ENCODE data around the gene FBH1. TPM values are rescaled to one million over a fixed set of nuclear protein-coding genes. Genes with fewer than 3 reads are reported as not detected.

The FBH1 gene
- total and polyA plus RNA-seq, 7 donors: 32.4 to 59.3 (median 43.2) TPM

DNA sequence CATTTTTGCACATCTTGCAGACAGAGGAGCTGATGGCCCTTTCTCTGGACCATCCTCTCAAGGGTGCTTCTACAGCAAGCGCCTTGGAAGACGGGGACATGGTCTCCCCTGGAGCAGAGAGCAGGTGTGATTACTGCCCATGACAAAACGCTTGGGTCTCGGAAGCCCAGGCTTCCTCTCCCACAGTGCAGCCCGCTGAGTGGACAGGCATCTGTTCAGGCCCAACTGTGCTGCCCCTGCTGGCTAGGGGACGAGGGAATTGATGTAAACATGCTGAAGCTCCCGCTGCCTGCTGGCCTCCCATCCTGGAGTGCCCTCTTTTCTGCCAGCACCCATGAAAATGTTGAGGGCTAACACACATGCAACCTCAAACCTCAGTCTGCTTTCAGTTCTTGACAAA, 73.0 kb downstream of the FBH1 start:
- H3K4me3 ChIP-seq: no peak overlapping the region
- H3K36me3 ChIP-seq (ENCODE audit: insufficient read depth in 1 of 2, low read depth in 1 of 2): peaks cover 0 to 67% of the 10 kb centered on the region in 2 donors
- H3K27me3 ChIP-seq (ENCODE audit: insufficient read depth in 3 of 3, low read length in 2 of 3): no peaks in the 10 kb centered on the region
- intact Hi-C loops (cut with DNase I): no loop called here
- no peaks in the 10 kb centered on the region for H3K4me1 ChIP-seq
- TF ChIP-seq, protein P1, sequence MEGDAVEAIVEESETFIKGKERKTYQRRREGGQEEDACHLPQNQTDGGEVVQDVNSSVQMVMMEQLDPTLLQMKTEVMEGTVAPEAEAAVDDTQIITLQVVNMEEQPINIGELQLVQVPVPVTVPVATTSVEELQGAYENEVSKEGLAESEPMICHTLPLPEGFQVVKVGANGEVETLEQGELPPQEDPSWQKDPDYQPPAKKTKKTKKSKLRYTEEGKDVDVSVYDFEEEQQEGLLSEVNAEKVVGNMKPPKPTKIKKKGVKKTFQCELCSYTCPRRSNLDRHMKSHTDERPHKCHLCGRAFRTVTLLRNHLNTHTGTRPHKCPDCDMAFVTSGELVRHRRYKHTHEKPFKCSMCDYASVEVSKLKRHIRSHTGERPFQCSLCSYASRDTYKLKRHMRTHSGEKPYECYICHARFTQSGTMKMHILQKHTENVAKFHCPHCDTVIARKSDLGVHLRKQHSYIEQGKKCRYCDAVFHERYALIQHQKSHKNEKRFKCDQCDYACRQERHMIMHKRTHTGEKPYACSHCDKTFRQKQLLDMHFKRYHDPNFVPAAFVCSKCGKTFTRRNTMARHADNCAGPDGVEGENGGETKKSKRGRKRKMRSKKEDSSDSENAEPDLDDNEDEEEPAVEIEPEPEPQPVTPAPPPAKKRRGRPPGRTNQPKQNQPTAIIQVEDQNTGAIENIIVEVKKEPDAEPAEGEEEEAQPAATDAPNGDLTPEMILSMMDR (IDR thresholded peaks at IDR 0.05): no peak
- H3K27ac ChIP-seq: no peak overlapping the region
- WGBS, 3 donors: 83 to 88% (median 87%) methylated on average over 7 of the region's 7 CpGs
- no peak for DNase-seq
- no peaks in the 10 kb centered on the region for H3K9me3 ChIP-seq
- ATAC-seq: no peak

DNA sequence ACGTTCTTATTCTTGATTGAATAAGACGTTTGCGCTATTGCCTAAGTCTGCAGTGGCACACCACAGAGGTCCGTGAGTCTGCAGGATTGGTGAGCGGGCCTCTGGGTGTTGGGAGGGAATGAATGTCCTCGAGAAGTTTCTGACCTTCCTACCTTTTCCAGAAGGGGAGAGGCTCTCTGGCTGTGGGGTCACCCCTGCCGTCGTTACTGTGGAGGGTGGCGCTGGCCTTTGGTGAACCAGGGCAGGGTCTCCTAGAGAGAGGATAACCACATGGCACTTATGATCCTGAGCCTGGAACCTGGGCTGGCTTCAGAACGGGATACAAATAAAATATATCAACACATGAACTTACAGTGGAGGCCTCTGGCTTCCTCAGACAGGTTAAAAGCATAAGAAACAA, 73.5 kb downstream of the FBH1 start:
- no peak overlapping the region for H3K4me3 ChIP-seq
- ATAC-seq (no peak), DNase-seq (no peak)
- no peaks in the 10 kb centered on the region for H3K27me3 ChIP-seq (ENCODE audit: insufficient read depth in 3 of 3, low read length in 2 of 3)
- no peaks in the 10 kb centered on the region for H3K9me3 ChIP-seq
- H3K4me1 ChIP-seq: no peaks in the 10 kb centered on the region
- intact Hi-C loops (cut with DNase I): no loop called here
- no peak overlapping the region for H3K27ac ChIP-seq
- TF ChIP-seq, protein P1 (IDR thresholded peaks at IDR 0.05): no peak
- peaks cover 0 to 63% of the 10 kb centered on the region in 2 donors for H3K36me3 ChIP-seq (ENCODE audit: insufficient read depth in 1 of 2, low read depth in 1 of 2)
- WGBS, 3 donors: 87 to 92% (median 88%) methylated on average over 10 of the region's 10 CpGs

GRCh38 chr10:5964736-5965135, 74.7 kb downstream of the FBH1 start:
- 91 to 94% (median 91%) methylated on average over 13 of the region's 13 CpGs for WGBS, 3 donors
- intact Hi-C loops (cut with DNase I): no loop called here
- no peaks in the 10 kb centered on the region for H3K4me1 ChIP-seq
- DNase-seq (no peak), ATAC-seq (no peak)
- TF ChIP-seq, protein P1 (IDR thresholded peaks at IDR 0.05): no peak
- no peak overlapping the region for H3K4me3 ChIP-seq
- H3K27ac ChIP-seq: no peak overlapping the region
- no peaks in the 10 kb centered on the region for H3K27me3 ChIP-seq (ENCODE audit: insufficient read depth in 3 of 3, low read length in 2 of 3)
- H3K36me3 ChIP-seq (ENCODE audit: insufficient read depth in 1 of 2, low read depth in 1 of 2): peaks cover 0 to 52% of the 10 kb centered on the region in 2 donors
- H3K9me3 ChIP-seq: no peaks in the 10 kb centered on the region

- intact Hi-C loops (cut with DNase I): no loop called here
- Histone ChIP-seq H3K36me3 (ENCODE audit: insufficient read depth in 1 of 2, low read depth in 1 of 2) (peaks cover 0 to 46% of the 10 kb centered on the region in 2 donors), H3K4me3 (no peak overlapping the region), H3K27me3 (ENCODE audit: insufficient read depth in 3 of 3, low read length in 2 of 3) (no peaks in the 10 kb centered on the region), H3K4me1 (no peaks in the 10 kb centered on the region), H3K9me3 (no peaks in the 10 kb centered on the region), H3K27ac (no peak overlapping the region)
- 81 to 86% (median 83%) methylated on average over 8 of the region's 8 CpGs for WGBS, 3 donors
- ATAC-seq: no peak
- TF ChIP-seq, protein P1 (IDR thresholded peaks at IDR 0.05): no peak
- DNase-seq: no peak
Measured at GRCh38 chr10:5965266-5965665, 75.2 kb downstream of the FBH1 start.

DNA sequence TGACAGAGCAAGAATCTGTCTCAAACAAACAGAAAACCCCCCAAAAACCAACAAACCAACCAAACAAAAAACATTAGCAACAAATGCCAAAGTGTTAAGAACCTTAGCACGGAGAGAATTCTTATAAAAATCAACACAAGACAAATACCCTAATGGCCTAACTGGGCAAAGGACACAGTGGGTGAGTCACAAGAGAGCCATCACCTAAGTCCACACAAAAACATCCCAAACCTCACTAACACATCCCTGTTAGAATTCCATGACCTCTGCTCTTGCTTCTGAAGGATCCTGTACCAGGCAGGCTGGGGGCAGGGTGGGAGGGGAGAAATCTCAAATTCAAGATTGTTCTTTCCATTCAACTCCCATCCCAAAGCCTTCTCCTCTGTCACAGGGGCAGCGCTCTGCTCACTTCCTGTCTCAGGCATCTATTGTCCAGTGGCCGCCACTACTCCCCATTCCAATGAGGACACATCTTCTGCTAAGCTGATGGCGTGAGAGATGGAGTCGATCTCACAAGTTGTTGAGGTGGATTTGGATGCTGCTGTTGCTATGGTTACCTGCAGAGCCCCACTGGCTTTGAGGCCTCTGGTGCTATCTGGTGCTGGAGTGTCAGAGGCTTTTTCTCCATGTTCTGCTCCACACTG, 78.1 kb downstream of the FBH1 start:
- no peak for DNase-seq
- no peak for ATAC-seq
- no peaks in the 10 kb centered on the region for H3K4me1 ChIP-seq
- H3K4me3 ChIP-seq: no peak overlapping the region
- intact Hi-C loops (cut with DNase I): no loop called here
- TF ChIP-seq, protein P1 (IDR thresholded peaks at IDR 0.05): no peak
- no peak overlapping the region for H3K27ac ChIP-seq
- peaks cover 0 to 21% of the 10 kb centered on the region in 2 donors for H3K36me3 ChIP-seq (ENCODE audit: insufficient read depth in 1 of 2, low read depth in 1 of 2)
- H3K9me3 ChIP-seq: no peaks in the 10 kb centered on the region
- no peaks in the 10 kb centered on the region for H3K27me3 ChIP-seq (ENCODE audit: insufficient read depth in 3 of 3, low read length in 2 of 3)
- 84 to 99% (median 94%) methylated on average over 5 of the region's 5 CpGs for WGBS, 3 donors
